Measurements from ENCODE around the gene DDRGK1. TPM values are rescaled to one million over a fixed set of nuclear protein-coding genes. Genes with fewer than 3 reads are reported as not detected.

DDRGK1 gene
- total RNA-seq, 1 donor from 2014 or later, result 62.7 TPM

- Mint-ChIP-seq H3K9me3 (no peaks in the 10 kb centered on the region), H3K36me3 (peaks cover 8% of the 10 kb centered on the region), H3K4me3 (no peak overlapping the region), H3K27ac (no peak overlapping the region), H3K27me3 (ENCODE audit: low read depth) (no peaks in the 10 kb centered on the region), H3K4me1 (peaks cover 8% of the 10 kb centered on the region)
- no peak for TF ChIP-seq CTCF (IDR thresholded peaks at IDR 0.05; ENCODE audit: unreplicated experiment)
- DNase-seq (ENCODE audit: low spot score in 2 of 2, unreplicated experiment in 2 of 2), result no peak
These were observed 20.4 kb upstream of the DDRGK1 start for GRCh38 chr20:3224681-3225421.

GRCh38 chr20:3223994-3224680 is 19.7 kb upstream of the DDRGK1 start:
- Mint-ChIP-seq H3K36me3 (peaks cover 8% of the 10 kb centered on the region), H3K27ac (no peak overlapping the region)
- no peak for DNase-seq (ENCODE audit: low spot score in 2 of 2, unreplicated experiment in 2 of 2)

GRCh38 chr20:3223651-3223993 is 19.1 kb upstream of the DDRGK1 start:
- H3K4me1 Mint-ChIP-seq, result peaks cover 8% of the 10 kb centered on the region
- peaks cover 8% of the 10 kb centered on the region for H3K36me3 Mint-ChIP-seq
- H3K4me3 Mint-ChIP-seq, result no peak overlapping the region
- H3K27me3 Mint-ChIP-seq (ENCODE audit: low read depth), result no peaks in the 10 kb centered on the region
- H3K9me3 Mint-ChIP-seq, result no peaks in the 10 kb centered on the region
- no peak for TF ChIP-seq CTCF (IDR thresholded peaks at IDR 0.05; ENCODE audit: unreplicated experiment)
- DNase-seq (ENCODE audit: low spot score in 2 of 2, unreplicated experiment in 2 of 2), result no peak
- H3K27ac Mint-ChIP-seq, result no peak overlapping the region

More at GRCh38 chr20:3223994-3224680, 19.7 kb upstream of the DDRGK1 start:
- no peaks in the 10 kb centered on the region for H3K9me3 Mint-ChIP-seq
- peaks cover 8% of the 10 kb centered on the region for H3K4me1 Mint-ChIP-seq
- H3K27me3 Mint-ChIP-seq (ENCODE audit: low read depth), result no peaks in the 10 kb centered on the region
- no peak for TF ChIP-seq CTCF (IDR thresholded peaks at IDR 0.05; ENCODE audit: unreplicated experiment)
- H3K4me3 Mint-ChIP-seq, result no peak overlapping the region

- H3K9me3 Mint-ChIP-seq, result no peaks in the 10 kb centered on the region
- H3K27me3 Mint-ChIP-seq (ENCODE audit: low read depth), result no peaks in the 10 kb centered on the region
- DNase-seq (ENCODE audit: low spot score in 2 of 2, unreplicated experiment in 2 of 2), result no peak
- no peak overlapping the region for H3K27ac Mint-ChIP-seq
- peaks cover 8% of the 10 kb centered on the region for H3K36me3 Mint-ChIP-seq
- no peak for TF ChIP-seq CTCF (IDR thresholded peaks at IDR 0.05; ENCODE audit: unreplicated experiment)
- no peak overlapping the region for H3K4me3 Mint-ChIP-seq
- peaks cover 8% of the 10 kb centered on the region for H3K4me1 Mint-ChIP-seq
These were observed 18.4 kb upstream of the DDRGK1 start for GRCh38 chr20:3222635-3223600.

- Mint-ChIP-seq H3K36me3 (peaks cover 8% of the 10 kb centered on the region), H3K27ac (no peak overlapping the region), H3K27me3 (ENCODE audit: low read depth) (no peaks in the 10 kb centered on the region), H3K4me3 (no peak overlapping the region), H3K9me3 (no peaks in the 10 kb centered on the region), H3K4me1 (peaks cover 7% of the 10 kb centered on the region)
- TF ChIP-seq CTCF (IDR thresholded peaks at IDR 0.05; ENCODE audit: unreplicated experiment), result no peak
- no peak for DNase-seq (ENCODE audit: low spot score in 2 of 2, unreplicated experiment in 2 of 2)
These were observed 17.1 kb upstream of the DDRGK1 start for GRCh38 chr20:3221398-3222226.
